A549 treated with AZD9567 at 1 μM for 4 hours (cell line): ENCODE data around the gene UPK3BL2. TPM values are rescaled to one million over a fixed set of nuclear protein-coding genes. Genes with fewer than 3 reads are reported as not detected.

Source experiments
- total RNA-seq: library from RNA; stranded (reverse); fragments of 200-300 nt; extraction: Qiagen RNA extraction; gene quantifications from 5 replicates; pipeline ENCODE4 v1.2.3, GENCODE V29; 2022; ENCODE audit not compliant: insufficient read depth

UPK3BL2 gene
- total RNA-seq, result 2.4 to 3.8 TPM (median 2.8 TPM) in 4 of 5 replicates, not detected in the other

DNA sequence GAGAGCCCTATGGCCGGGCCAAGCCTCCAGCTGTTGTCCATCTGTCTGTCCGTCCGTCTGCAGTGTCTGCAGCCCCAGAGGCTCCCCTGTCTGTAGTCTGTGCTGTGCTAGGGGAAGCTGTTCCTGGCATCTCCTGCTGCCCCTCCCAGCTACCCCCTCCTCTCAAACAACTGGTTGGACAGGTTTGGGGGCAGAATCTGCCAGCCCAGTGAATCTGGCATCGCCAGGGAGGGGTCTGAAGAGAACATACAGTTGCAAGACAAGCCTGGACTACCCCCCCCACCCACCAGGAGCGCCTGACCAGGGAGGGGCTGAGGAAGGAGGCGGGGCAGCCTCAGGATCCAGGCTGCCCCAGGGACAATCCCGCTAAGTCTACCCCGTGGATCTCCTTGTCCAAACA, at the start of gene UPK3BL2:
Gene UPK3BL2, minus strand, starts transcription at position 101 of the 400 bp plus-strand sequence. Its CDS starts 60 bp downstream, at position 41.

GRCh38 chr7:102572261-102573239, 29.1 kb upstream of the UPK3BL2 start, which contains the start of gene POLR2J3:
POLR2J3 (minus strand) TSS chr7:102572583; CDS start chr7:102572521, 62 bp downstream.

DNA sequence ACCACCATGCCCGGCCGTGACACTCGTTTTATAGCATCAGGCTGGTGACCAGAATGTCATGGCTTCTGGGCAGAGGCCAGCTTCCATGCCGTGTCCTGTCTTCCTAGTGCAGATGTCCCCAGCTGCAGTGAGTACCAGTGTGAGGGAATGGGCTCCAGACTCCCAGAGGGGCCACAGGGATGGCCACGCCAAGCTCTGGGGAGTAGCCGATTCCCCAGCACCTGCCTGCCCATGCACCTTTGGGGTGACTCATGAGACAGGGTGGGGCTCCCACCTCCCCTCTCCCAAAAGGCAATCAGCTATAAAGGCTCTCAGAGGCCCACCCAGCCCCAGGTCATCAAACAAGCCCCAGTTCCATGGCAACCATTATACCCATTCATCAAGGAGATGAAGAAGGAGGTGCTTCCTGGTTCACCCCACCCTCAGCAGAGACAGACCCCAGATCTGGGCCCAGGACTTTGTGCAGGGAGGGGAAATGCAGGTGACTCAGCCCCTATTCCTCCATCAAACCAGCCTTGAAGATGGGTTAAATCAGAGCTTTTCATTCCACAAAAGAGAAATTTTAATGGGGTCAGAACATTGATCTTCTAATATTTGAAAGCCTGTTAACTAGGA, 7.4 kb upstream of the UPK3BL2 start, which contains the start of gene SPDYE2:
Gene SPDYE2, plus strand, starts transcription at position 419 of the 615 bp plus-strand sequence. CDS start 2,030 bp downstream, outside the sequence.

GRCh38 chr7:102517550-102518147, 25.8 kb downstream of the UPK3BL2 start, which contains the start of gene RASA4B:
RASA4B (minus strand) TSS chr7:102517777; CDS start chr7:102517710, 67 bp downstream.

Other genes with a start within 250 kb of the UPK3BL2 start
- gene SPDYE6, start 187.3 kb downstream of the UPK3BL2 start, total RNA-seq, result not detected in 5 replicates
- gene PRKRIP1, start 147.3 kb downstream of the UPK3BL2 start, total RNA-seq, result 19.5 to 24.7 TPM (median 23.6 TPM) in 5 replicates
- 22.2 to 34.0 TPM (median 33.6 TPM) in 5 replicates for gene ORAI2, start 110.1 kb downstream of the UPK3BL2 start, total RNA-seq
- gene ALKBH4, start 78.8 kb downstream of the UPK3BL2 start, total RNA-seq, result 8.6 to 10.7 TPM (median 8.8 TPM) in 5 replicates
- 27.4 to 36.9 TPM (median 34.1 TPM) in 5 replicates for gene LRWD1, start 78.7 kb downstream of the UPK3BL2 start, total RNA-seq
- gene POLR2J, start 64.8 kb downstream of the UPK3BL2 start, total RNA-seq, result 93.0 to 111 TPM (median 107 TPM) in 5 replicates
- 1.5 to 2.2 TPM (median 1.8 TPM) in 5 replicates for gene RASA4B, start 25.9 kb downstream of the UPK3BL2 start, total RNA-seq
- gene SPDYE2, start 7.5 kb upstream of the UPK3BL2 start, total RNA-seq, result 0.07 TPM in 1 of 5 replicates, not detected in the others
- gene POLR2J3, start 28.9 kb upstream of the UPK3BL2 start, total RNA-seq, result 14.1 to 45.7 TPM (median 36.2 TPM) in 5 replicates
- 2.0 to 3.1 TPM (median 2.4 TPM) in 4 of 5 replicates, not detected in the other for gene RASA4, start 73.1 kb upstream of the UPK3BL2 start, total RNA-seq
- 13.9 to 18.5 TPM (median 16.2 TPM) in 5 replicates for gene UPK3BL1, start 99.1 kb upstream of the UPK3BL2 start, total RNA-seq
- not detected in 5 replicates for gene SPDYE2B, start 106.6 kb upstream of the UPK3BL2 start, total RNA-seq
- gene POLR2J2, start 128.0 kb upstream of the UPK3BL2 start, total RNA-seq, result 0.33 to 0.69 TPM (median 0.59 TPM) in 4 of 5 replicates, not detected in the other
- 6.1 to 12.7 TPM (median 7.2 TPM) in 5 replicates for gene FAM185A, start 205.3 kb upstream of the UPK3BL2 start, total RNA-seq